Ascending aorta (tissue), 2 donors: ENCODE data around the gene MYLK2. TPM values are rescaled to one million over a fixed set of nuclear protein-coding genes. Genes with fewer than 3 reads are reported as not detected.
"Not testable (repeated sequence)": the region's sequence is repeated elsewhere in the genome, so short reads cannot be mapped to it uniquely, and the experiment has no call there.

Source experiments
- DNase-seq, 2 donors: peaks; one replicate each; pipeline ENCODE4 v3.0.0-alpha.2; 2019; ENCODE audit warnings: low spot score in 2 of 2
- H3K27ac ChIP-seq, 2 donors: fragments of 200-600 bp; sonication (generic); one replicate each; pipeline ENCODE4 v1.5.1; 2016 to 2017; ENCODE audit warnings: mild to moderate bottlenecking in 1 of 2
- H3K27me3 ChIP-seq: fragments of 200-600 bp; sonication (generic); one replicate; pipeline ENCODE4 v1.5.1; 2017
- H3K36me3 ChIP-seq, 2 donors: fragments of 200-600 bp; sonication (generic); one replicate each; pipeline ENCODE4 v1.5.1; 2016
- H3K4me1 ChIP-seq, 2 donors: fragments of 200-600 bp; sonication (generic); one replicate each; pipeline ENCODE4 v1.5.1; 2016 to 2017; ENCODE audit warnings: mild to moderate bottlenecking in 1 of 2
- H3K4me3 ChIP-seq, 2 donors: fragments of 200-600 bp; sonication (generic); one replicate each; pipeline ENCODE4 v1.5.1; 2016 to 2017; ENCODE audit warnings: mild to moderate bottlenecking in 1 of 2
- H3K9me3 ChIP-seq, 2 donors: fragments of 200-600 bp; sonication (generic); one replicate each; pipeline ENCODE4 v1.5.1; 2016
- intact Hi-C: fragments of 100-400 bp; cut with DNase I; formaldehyde crosslinking; loops from one replicate; pipeline ENCODE4 v1.15.1; 2023
- total RNA-seq: library from RNA; depleted of rRNA; stranded (reverse); fragments of >200 nt; gene quantifications from one replicate; pipeline ENCODE4 v1.1.0, GENCODE V29; 2016
- TF ChIP-seq, protein P1 (sequence below), 3 experiments: fragments of 200-600 bp in 2 of 3; fragments of 450-650 bp in 1 of 3; sonication (generic) in 2 of 3; IDR thresholded peaks; one replicate each; pipeline ENCODE4 v1.5.1; 2016 to 2019; ENCODE audit warnings: antibody characterized with exemption in 3 of 3, mild to moderate bottlenecking in 1 of 3, moderate library complexity in 1 of 3

The MYLK2 gene
- total RNA-seq, 1 donor from 2014 or later, result not detected

DNA sequence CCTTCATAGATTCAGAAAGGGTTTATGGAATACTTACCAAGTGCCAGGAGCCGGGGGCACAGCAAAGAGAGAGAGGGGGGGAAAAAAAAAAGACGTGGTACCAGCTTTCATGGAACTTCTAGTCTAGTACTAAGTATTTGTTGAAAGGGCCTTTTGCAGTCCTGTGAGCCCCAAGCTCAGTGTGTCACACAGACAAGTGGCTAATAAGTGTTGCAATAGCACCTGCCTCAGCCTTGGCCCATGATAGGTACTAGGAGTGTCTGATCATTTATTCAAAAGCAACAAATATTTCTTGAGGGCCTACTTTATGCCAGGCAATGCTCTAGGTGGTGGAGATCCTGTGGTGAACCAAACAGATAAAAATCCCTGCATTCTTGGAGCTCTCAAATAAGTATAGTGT lies 7.9 kb downstream of the MYLK2 start:
- H3K27me3 ChIP-seq, result no peaks in the 10 kb centered on the region
- H3K9me3 ChIP-seq, result no peaks in the 10 kb centered on the region
- H3K36me3 ChIP-seq, result no peaks in the 10 kb centered on the region
- no peak for DNase-seq
- H3K4me1 ChIP-seq, result peaks cover 5 to 15% of the 10 kb centered on the region in 2 donors
- no peak overlapping the region for H3K27ac ChIP-seq
- intact Hi-C loops, result loop anchor here (10.0 kb wide), 1 partner anchor 378 kb away; the partner anchor contains the start of genes PLAGL2 and POFUT1
- TF ChIP-seq, protein P1, sequence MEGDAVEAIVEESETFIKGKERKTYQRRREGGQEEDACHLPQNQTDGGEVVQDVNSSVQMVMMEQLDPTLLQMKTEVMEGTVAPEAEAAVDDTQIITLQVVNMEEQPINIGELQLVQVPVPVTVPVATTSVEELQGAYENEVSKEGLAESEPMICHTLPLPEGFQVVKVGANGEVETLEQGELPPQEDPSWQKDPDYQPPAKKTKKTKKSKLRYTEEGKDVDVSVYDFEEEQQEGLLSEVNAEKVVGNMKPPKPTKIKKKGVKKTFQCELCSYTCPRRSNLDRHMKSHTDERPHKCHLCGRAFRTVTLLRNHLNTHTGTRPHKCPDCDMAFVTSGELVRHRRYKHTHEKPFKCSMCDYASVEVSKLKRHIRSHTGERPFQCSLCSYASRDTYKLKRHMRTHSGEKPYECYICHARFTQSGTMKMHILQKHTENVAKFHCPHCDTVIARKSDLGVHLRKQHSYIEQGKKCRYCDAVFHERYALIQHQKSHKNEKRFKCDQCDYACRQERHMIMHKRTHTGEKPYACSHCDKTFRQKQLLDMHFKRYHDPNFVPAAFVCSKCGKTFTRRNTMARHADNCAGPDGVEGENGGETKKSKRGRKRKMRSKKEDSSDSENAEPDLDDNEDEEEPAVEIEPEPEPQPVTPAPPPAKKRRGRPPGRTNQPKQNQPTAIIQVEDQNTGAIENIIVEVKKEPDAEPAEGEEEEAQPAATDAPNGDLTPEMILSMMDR (IDR thresholded peaks at IDR 0.05), result no peak
- H3K4me3 ChIP-seq, result no peak overlapping the region

DNA sequence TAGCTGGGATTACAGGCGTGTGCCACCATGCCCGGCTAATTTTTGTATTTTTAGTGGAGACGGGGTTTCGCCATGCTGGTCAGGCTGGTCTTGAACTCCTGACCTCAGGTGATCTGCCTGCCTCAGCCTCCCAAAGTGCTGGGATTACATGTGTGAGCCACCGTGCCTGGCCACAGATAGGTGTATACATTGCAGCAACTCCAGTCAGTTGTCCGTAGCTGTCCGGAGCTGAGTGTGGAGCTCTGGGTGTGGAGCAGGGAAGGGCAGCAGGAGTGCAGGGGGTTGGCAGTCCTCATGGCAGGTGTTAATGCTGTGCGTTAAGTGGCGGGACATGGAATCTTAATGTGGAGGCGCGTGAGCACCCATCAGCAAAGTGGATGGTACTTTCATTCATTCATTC lies 8.9 kb downstream of the MYLK2 start:
- not testable (repeated sequence) for H3K36me3 ChIP-seq, H3K27ac ChIP-seq, H3K4me1 ChIP-seq, H3K27me3 ChIP-seq, DNase-seq, H3K4me3 ChIP-seq, H3K9me3 ChIP-seq
- intact Hi-C loops, result loop anchor here (10.0 kb wide), 1 partner anchor 377 kb away; the partner anchor contains the start of genes PLAGL2 and POFUT1

DNA sequence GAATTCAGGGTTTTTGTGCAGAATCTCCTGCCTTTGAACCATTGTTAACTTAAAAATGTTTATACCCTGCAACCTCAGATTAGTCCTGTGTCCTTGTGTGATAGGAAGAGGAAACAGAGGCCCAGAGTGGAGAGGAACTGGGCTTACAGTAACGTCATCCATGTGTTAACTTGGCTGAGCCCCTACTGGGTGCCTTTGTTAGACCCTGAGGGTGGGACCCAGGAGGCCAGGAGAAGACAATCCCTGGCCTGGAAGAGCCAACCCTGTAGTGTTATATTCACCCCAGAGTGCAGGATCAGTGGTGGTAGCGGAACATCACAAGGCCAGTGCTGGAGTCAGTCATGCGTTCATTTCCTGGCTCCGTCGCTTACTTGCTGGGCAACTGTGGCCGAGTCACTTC lies 10.6 kb downstream of the MYLK2 start:
- TF ChIP-seq, protein P1 (IDR thresholded peaks at IDR 0.05), result no peak
- intact Hi-C loops, result loop anchor here (10.0 kb wide), 1 partner anchor 375 kb away; the partner anchor contains the start of genes PLAGL2 and POFUT1
- no peak for DNase-seq
- no peaks in the 10 kb centered on the region for H3K9me3 ChIP-seq
- H3K27ac ChIP-seq, result no peak overlapping the region
- no peaks in the 10 kb centered on the region for H3K36me3 ChIP-seq
- H3K27me3 ChIP-seq, result no peaks in the 10 kb centered on the region
- no peaks in the 10 kb centered on the region for H3K4me1 ChIP-seq
- no peak overlapping the region for H3K4me3 ChIP-seq

DNA sequence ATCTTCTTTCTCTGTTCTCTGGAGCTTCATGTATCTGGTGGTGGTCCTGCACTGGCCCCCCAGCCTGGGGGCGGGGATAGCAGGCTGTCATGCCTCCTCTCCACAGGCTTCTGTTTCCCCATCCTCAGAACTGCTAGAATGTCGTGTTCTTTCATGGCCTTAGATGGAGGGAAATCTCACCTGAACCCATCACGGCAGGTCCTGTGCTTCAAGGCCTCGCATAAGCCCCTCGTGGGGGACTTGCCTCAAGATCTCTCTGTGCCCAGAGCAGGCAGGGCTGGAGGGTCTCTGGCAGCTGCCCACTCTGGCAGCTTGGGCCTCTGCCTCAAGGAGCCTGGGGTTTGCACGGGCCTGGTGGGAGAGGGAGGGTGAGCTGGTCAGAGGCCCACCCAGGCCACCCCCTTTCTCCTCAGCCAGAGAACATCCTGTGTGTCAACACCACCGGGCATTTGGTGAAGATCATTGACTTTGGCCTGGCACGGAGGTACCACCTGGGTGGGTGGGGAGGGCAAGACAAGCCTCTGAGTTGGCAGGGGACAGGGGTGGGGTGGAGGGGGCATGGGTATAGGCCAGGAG lies 11.3 kb downstream of the MYLK2 start:
- H3K27ac ChIP-seq, result no peak overlapping the region
- intact Hi-C loops, result no loop called here
- H3K4me1 ChIP-seq, result peaks cover 0 to 4% of the 10 kb centered on the region in 2 donors
- no peak for DNase-seq
- H3K9me3 ChIP-seq, result no peaks in the 10 kb centered on the region
- TF ChIP-seq, protein P1 (IDR thresholded peaks at IDR 0.05), result no peak
- H3K36me3 ChIP-seq, result no peaks in the 10 kb centered on the region
- no peaks in the 10 kb centered on the region for H3K27me3 ChIP-seq
- no peak overlapping the region for H3K4me3 ChIP-seq

DNA sequence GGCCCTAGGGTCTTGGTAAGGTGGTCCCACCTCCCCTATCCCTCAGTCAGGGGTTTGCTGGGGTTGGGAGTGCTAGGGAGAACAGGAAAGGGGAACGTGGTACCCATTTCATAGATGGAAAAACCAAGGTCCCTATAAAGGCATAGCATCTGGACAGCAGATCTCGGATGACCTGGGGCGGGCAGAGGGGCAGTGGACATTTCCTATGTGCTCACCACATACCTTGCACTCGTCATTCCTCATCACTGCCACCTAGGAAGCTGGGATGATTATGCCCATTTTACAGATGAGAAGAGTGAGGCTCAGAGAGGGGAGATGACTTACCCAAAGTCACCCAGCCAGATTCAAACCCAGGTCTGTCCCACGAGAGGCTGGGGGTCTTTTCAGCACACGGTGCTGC lies 12.1 kb downstream of the MYLK2 start:
- H3K27me3 ChIP-seq, result no peaks in the 10 kb centered on the region
- H3K36me3 ChIP-seq, result no peaks in the 10 kb centered on the region
- intact Hi-C loops, result no loop called here
- TF ChIP-seq, protein P1 (IDR thresholded peaks at IDR 0.05), result no peak
- peaks cover 7 to 11% of the 10 kb centered on the region in 2 donors for H3K4me1 ChIP-seq
- DNase-seq, result no peak
- no peak overlapping the region for H3K27ac ChIP-seq
- H3K9me3 ChIP-seq, result no peaks in the 10 kb centered on the region
- no peak overlapping the region for H3K4me3 ChIP-seq

DNA sequence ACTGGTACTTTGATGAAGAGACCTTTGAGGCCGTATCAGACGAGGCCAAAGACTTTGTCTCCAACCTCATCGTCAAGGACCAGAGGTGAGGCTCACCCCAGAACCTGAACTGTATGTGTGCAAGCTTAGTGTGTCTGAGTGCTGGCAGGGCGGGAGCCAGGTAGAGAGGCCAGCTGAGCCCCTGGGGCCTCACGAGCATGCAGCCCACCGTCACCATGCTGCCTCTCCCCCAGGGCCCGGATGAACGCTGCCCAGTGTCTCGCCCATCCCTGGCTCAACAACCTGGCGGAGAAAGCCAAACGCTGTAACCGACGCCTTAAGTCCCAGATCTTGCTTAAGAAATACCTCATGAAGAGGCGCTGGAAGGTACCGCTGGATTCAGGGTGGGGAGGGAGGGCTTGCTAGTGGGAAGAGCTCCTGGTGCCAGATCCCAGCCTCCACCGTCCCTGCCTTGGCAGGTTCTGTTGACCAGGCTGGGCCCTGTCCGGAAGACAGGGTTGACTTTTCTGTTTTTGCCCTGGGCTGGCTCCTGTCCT lies 12.7 kb downstream of the MYLK2 start:
- no peak overlapping the region for H3K27ac ChIP-seq
- TF ChIP-seq, protein P1 (IDR thresholded peaks at IDR 0.05), result no peak
- no peaks in the 10 kb centered on the region for H3K9me3 ChIP-seq
- H3K4me3 ChIP-seq, result no peak overlapping the region
- intact Hi-C loops, result no loop called here
- H3K36me3 ChIP-seq, result no peaks in the 10 kb centered on the region
- no peaks in the 10 kb centered on the region for H3K27me3 ChIP-seq
- DNase-seq, result no peak
- peaks cover 13 to 17% of the 10 kb centered on the region in 2 donors for H3K4me1 ChIP-seq
